HL-60 (cell line): Measurements from ENCODE around the gene PYROXD2.

Experiments
- DNase-seq, 2 experiments: peaks; one replicate each; pipeline ENCODE4 v3.0.0-alpha.2; 2010 to 2020; ENCODE audit warnings: low read depth in 1 of 2, low spot score in 1 of 2
- H3K27ac ChIP-seq: fragments of 250-450 bp; sonication (Bioruptor Pico); replicated peaks from 2 replicates; pipeline ENCODE4 v1.5.1; 2020; ENCODE audit warnings: mild to moderate bottlenecking, moderate library complexity
- H3K27me3 ChIP-seq: fragments of 250-450 bp; sonication (Bioruptor Pico); 2 replicates; pipeline ENCODE4 v1.5.1; 2021; ENCODE audit warnings: mild to moderate bottlenecking, moderate library complexity; ENCODE audit not compliant: insufficient read depth, poor library complexity, severe bottlenecking
- H3K4me3 ChIP-seq: replicated peaks from 2 replicates; pipeline ENCODE4 v1.5.1; 2011; ENCODE audit warnings: mild to moderate bottlenecking, control low read depth, low read length; ENCODE audit not compliant: insufficient read depth
- CTCF ChIP-seq: IDR thresholded peaks from one replicate; pipeline ENCODE4 v1.5.1; 2011; ENCODE audit warnings: low read length, control low read depth, inconsistent platforms; ENCODE audit not compliant: insufficient read depth
- GABPA ChIP-seq: IDR thresholded peaks from 2 replicates; pipeline ENCODE4 v1.6.1; 2012; ENCODE audit warnings: low read depth
- POLR2AphosphoS5 ChIP-seq: IDR thresholded peaks from 2 replicates; pipeline ENCODE4 v1.6.1; 2012; ENCODE audit warnings: low read depth
- REST ChIP-seq: IDR thresholded peaks from 2 replicates; pipeline ENCODE4 v1.6.1; 2012; ENCODE audit warnings: low read depth; ENCODE audit not compliant: insufficient replicate concordance
- SPI1 ChIP-seq: IDR thresholded peaks from 2 replicates; pipeline ENCODE4 v1.6.1; 2012; ENCODE audit warnings: low read depth, mild to moderate bottlenecking, borderline replicate concordance

The PYROXD2 gene

DNA sequence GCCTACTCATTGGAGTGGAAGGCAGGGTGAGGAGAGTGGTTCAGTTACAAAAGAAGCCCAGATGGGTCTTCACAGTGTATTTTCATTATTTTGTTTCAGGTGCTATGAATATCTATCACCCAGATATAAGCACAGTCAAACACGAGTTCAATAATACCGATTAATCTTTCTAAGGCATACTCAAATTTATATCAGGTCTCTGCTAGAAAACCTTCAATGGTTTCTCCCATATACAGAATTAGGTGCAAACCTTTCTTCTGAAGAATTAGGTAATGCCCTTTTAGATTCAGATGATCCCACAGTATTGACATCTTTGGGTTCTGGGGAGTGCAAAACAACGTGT lies 46.5 kb upstream of the PYROXD2 start:
- H3K4me3 ChIP-seq: no peak overlapping the region
- peaks cover 3% of the 10 kb centered on the region for H3K27me3 ChIP-seq
- DNase-seq: no peak
- no peak overlapping the region for H3K27ac ChIP-seq
- TF ChIP-seq SPI1: no peak
- TF ChIP-seq CTCF: no peak
- TF ChIP-seq POLR2AphosphoS5: no peak
- TF ChIP-seq GABPA: no peak
- TF ChIP-seq REST: no peak

- no peak for DNase-seq
- peaks cover 3% of the 10 kb centered on the region for H3K27me3 ChIP-seq
- H3K4me3 ChIP-seq: no peak overlapping the region
- TF ChIP-seq POLR2AphosphoS5: no peak
- no peak overlapping the region for H3K27ac ChIP-seq
Measured at GRCh38 chr10:98460837-98461499, 46.0 kb upstream of the PYROXD2 start.

DNA sequence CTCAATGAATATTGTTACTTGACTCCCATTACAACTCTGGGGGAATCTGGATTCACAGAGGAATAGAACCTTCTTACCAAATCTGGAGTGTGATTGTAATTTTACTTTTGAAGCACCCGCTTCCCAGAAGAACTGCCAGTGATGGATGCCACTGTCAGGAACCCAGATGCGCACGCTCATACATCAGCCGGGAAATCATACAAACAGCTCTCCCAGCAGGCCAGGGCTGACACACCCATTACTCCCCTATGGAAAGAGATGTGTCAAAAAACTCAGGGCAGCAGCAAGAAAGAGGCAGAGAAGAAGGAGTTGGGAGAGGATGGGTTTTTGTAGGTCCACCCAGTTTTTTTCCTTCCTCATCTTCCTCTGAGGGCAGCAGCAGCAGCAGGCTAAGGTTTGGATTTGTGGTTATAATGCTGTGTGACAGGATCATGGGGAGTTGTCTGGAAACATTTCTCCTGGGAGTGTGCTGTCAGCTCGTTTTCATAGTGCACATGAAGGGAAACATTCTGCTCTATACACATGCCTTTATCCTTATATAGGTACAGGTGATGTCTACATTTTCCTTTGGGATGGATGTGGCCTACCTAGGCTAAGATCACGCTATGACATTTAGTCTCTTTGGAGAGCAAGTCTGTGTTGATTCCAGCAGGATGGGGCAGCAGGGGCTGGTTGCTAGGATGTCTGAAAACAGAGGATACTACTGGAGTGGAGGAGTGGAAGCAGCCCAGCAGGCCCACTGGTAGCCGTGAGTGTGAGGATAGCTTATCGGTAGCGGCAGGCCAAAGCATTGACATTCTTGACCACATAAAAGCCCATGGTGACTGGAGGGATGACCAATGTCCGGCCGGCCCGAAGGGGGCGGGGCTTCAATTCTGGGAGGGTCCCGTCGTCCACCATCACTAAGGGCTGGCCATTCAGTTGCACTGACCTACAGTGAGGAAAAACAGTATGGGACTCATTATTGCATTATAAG lies 44.1 kb upstream of the PYROXD2 start:
- peaks cover 3% of the 10 kb centered on the region for H3K27me3 ChIP-seq
- H3K27ac ChIP-seq: no peak overlapping the region
- no peak overlapping the region for H3K4me3 ChIP-seq
- TF ChIP-seq REST (no peak), GABPA (no peak), CTCF (no peak), POLR2AphosphoS5 (no peak), SPI1 (no peak)
- no peak for DNase-seq

DNA sequence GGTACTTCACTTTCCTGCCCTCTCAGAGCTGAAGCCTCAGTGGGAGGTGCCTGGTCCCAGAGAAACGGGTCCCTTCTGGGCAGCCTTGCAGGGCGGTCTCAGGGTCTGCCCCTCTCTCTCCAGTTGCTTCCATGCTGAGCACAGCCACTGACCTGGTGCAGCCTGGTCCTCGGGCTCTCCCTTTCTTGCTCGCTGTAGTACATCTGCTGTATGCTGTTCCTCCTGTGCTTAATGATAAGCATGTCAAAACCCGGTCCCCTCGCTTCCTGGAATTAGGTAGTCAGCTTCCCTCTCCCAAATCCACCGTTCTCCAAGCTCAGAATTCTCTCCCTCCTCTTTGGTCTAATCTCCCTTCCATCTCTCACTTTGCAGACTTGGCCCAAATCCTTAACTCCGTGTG lies 42.7 kb upstream of the PYROXD2 start:
- TF ChIP-seq GABPA (no peak), SPI1 (no peak), POLR2AphosphoS5 (no peak), REST (no peak), CTCF (no peak)
- H3K27ac ChIP-seq: no peak overlapping the region
- DNase-seq: no peak
- H3K4me3 ChIP-seq: no peak overlapping the region
- peaks cover 3% of the 10 kb centered on the region for H3K27me3 ChIP-seq
